T-cell (primary cell): ENCODE measurements around the gene TTLL11. TPM values are rescaled to one million over a fixed set of nuclear protein-coding genes. Genes with fewer than 3 reads are reported as not detected.

Experiments used
- ATAC-seq, 4 experiments: fragments of 200-7000 bp in 3 of 4; fragments of 150-1000 bp in 1 of 4; cut with Tn5 transposase; replicated peaks in 1 of 4; 1 replicate in 3 of 4; 2 replicates in 1 of 4; pipeline ENCODE4 v1.10.0; 2021; ENCODE audit warnings: moderate library complexity in 3 of 4, mild to moderate bottlenecking in 2 of 4, moderate number of reproducible peaks in 1 of 4
- CTCF ChIA-PET, 2 donors: fragments of 300-600 bp; sonication (Branson Sonifier 250); formaldehyde crosslinking; loops; one replicate each; lab custom pipeline; 2022; ENCODE audit warnings: antibody characterized with exemption in 2 of 2; lab: Charles Lee
- POLR2A ChIA-PET, 2 donors: fragments of 300-600 bp; sonication (Branson Sonifier 250); formaldehyde crosslinking; loops; one replicate each; lab custom pipeline; 2022; ENCODE audit warnings: antibody characterized with exemption in 2 of 2; lab: Charles Lee
- DNase-seq, 35 experiments: peaks; one replicate each; pipeline versions ENCODE4 v3.0.0 to v3.0.0-alpha.2; 2013 to 2023
- H3K27ac ChIP-seq: one replicate; pipeline ENCODE4 v1.5.1; 2013; ENCODE audit warnings: low read length
- H3K27me3 ChIP-seq, 2 experiments: replicated peaks in 1 of 2; 1 replicate in 1 of 2; 2 replicates in 1 of 2; pipeline versions ENCODE4 v1.6.1 to v1.7.0; 2013; ENCODE audit warnings: low read length in 1 of 2, mixed read lengths in 1 of 2; ENCODE audit not compliant: control insufficient read depth in 2 of 2, insufficient read depth in 2 of 2; ENCODE audit errors: extremely low read depth in 1 of 2
- H3K36me3 ChIP-seq, 2 donors: 1 replicate in 1 of 2; 2 replicates in 1 of 2; pipeline versions ENCODE4 v1.6.1 to v1.7.0; 2013; ENCODE audit warnings: low read length in 1 of 2; ENCODE audit not compliant: control insufficient read depth in 2 of 2, insufficient read depth in 1 of 2; ENCODE audit errors: extremely low read depth in 1 of 2
- H3K4me1 ChIP-seq, 2 experiments: 1 replicate in 1 of 2; 2 replicates in 1 of 2; pipeline versions ENCODE4 v1.6.1 to v1.7.0; 2013; ENCODE audit warnings: low read length in 2 of 2, mixed read lengths in 1 of 2; ENCODE audit not compliant: insufficient read depth in 2 of 2, control insufficient read depth in 1 of 2; ENCODE audit errors: extremely low read depth in 1 of 2
- H3K4me3 ChIP-seq, 2 donors: 1 replicate in 1 of 2; 2 replicates in 1 of 2; pipeline versions ENCODE4 v1.5.1 to v1.7.0; 2013; ENCODE audit warnings: mild to moderate bottlenecking in 2 of 2, low read length in 1 of 2, moderate library complexity in 1 of 2; ENCODE audit not compliant: control insufficient read depth in 1 of 2; ENCODE audit errors: extremely low read depth in 1 of 2
- H3K9me3 ChIP-seq: 2 replicates; pipeline ENCODE4 v1.7.0; 2013
- H3K27ac Mint-ChIP-seq, 2 donors: one replicate each; pipeline ENCODE4 v1.8.0; 2020 to 2021; ENCODE audit warnings: mild to moderate bottlenecking in 2 of 2, mixed read lengths in 2 of 2
- H3K27me3 Mint-ChIP-seq, 2 donors: one replicate each; pipeline ENCODE4 v1.8.0; 2021 to 2022; ENCODE audit warnings: mixed read lengths in 2 of 2
- H3K36me3 Mint-ChIP-seq: one replicate; pipeline ENCODE4 v1.8.0; 2021; ENCODE audit warnings: mixed read lengths
- H3K4me1 Mint-ChIP-seq, 3 donors: one replicate each; pipeline ENCODE4 v1.8.0; 2020 to 2022; ENCODE audit warnings: mixed read lengths in 3 of 3, mild to moderate bottlenecking in 1 of 3
- H3K4me3 Mint-ChIP-seq, 3 donors: one replicate each; pipeline ENCODE4 v1.8.0; 2020 to 2022; ENCODE audit warnings: mild to moderate bottlenecking in 3 of 3, mixed read lengths in 3 of 3, moderate library complexity in 3 of 3
- H3K9me3 Mint-ChIP-seq, 3 donors: one replicate each; pipeline ENCODE4 v1.8.0; 2020 to 2022; ENCODE audit warnings: mixed read lengths in 3 of 3
- WGBS: methylation state at CpG from one replicate; pipeline ENCODE4 v1.1.5; 2013; ENCODE audit warnings: missing lambda C conversion rate; ENCODE audit not compliant: insufficient coverage; 5-methylcytosine and 5-hydroxymethylcytosine counted together
- total RNA-seq, 35 experiments: library from RNA in 6 of 35; stranded (reverse) in 6 of 35; fragments of 120-200 nt in 1 of 35; gene quantifications; one replicate each; pipeline versions ENCODE4 v1.2.1 to v1.2.4 and lab custom pipeline; 2013 to 2026

The TTLL11 gene
- total RNA-seq, 5 donors from 2014 or later (not counting 1 experiment from before 2014, with no cell fraction given) = 3.4 to 4.8 (median 4.6) TPM

DNA sequence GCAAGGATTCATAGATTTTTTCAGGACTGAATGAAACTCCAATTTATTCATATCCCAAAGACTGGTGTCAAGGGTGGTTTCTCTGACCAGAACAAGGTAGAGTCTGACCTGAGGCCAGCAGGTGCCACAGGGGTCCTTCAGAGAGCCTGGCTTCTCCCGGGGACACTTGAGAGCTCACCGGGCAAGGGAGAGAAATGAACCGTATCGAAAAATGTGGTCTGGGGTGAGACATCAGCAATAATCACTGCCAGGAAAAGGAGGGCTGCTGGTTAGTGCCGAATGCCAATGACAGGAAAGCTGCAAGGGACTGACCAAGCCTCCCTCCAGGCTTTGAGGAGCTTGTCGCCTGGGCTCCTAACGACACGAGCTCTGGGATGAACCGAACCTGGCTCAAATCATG lies 142.7 kb downstream of the TTLL11 start:
- H3K27ac Mint-ChIP-seq = no peak overlapping the region
- Histone ChIP-seq H3K27me3 (peaks cover 0 to 2% of the 10 kb centered on the region in 2 experiments), H3K4me1 (no peaks in the 10 kb centered on the region), H3K27ac (no peak overlapping the region), H3K36me3 (no peaks in the 10 kb centered on the region), H3K4me3 (no peak overlapping the region), H3K9me3 (no peaks in the 10 kb centered on the region)
- H3K9me3 Mint-ChIP-seq = no peaks in the 10 kb centered on the region
- peaks cover 3% of the 10 kb centered on the region for H3K36me3 Mint-ChIP-seq
- ChIA-PET CTCF (no interaction called here), POLR2A (no interaction called here)
- H3K4me1 Mint-ChIP-seq = no peaks in the 10 kb centered on the region
- no peaks in the 10 kb centered on the region for H3K27me3 Mint-ChIP-seq
- H3K4me3 Mint-ChIP-seq = no peak overlapping the region
- no peak for ATAC-seq
- DNase-seq = no peak
- WGBS = 87% methylated on average over 9 of the region's 9 CpGs

GRCh38 chr9:121949766-121950165 lies 143.3 kb downstream of the TTLL11 start:
- Mint-ChIP-seq H3K9me3 (no peaks in the 10 kb centered on the region), H3K36me3 (peaks cover 3% of the 10 kb centered on the region), H3K27ac (no peak overlapping the region), H3K4me3 (no peak overlapping the region), H3K4me1 (no peaks in the 10 kb centered on the region), H3K27me3 (no peaks in the 10 kb centered on the region)
- peaks cover 0 to 2% of the 10 kb centered on the region in 2 experiments for H3K27me3 ChIP-seq
- POLR2A ChIA-PET = no interaction called here
- 98% methylated on average over 4 of the region's 4 CpGs for WGBS
- H3K4me1 ChIP-seq = no peaks in the 10 kb centered on the region
- CTCF ChIA-PET = no interaction called here
- no peak overlapping the region for H3K27ac ChIP-seq
- no peak overlapping the region for H3K4me3 ChIP-seq
- no peaks in the 10 kb centered on the region for H3K36me3 ChIP-seq
- ATAC-seq (no peak), DNase-seq (no peak)
- no peaks in the 10 kb centered on the region for H3K9me3 ChIP-seq

DNA sequence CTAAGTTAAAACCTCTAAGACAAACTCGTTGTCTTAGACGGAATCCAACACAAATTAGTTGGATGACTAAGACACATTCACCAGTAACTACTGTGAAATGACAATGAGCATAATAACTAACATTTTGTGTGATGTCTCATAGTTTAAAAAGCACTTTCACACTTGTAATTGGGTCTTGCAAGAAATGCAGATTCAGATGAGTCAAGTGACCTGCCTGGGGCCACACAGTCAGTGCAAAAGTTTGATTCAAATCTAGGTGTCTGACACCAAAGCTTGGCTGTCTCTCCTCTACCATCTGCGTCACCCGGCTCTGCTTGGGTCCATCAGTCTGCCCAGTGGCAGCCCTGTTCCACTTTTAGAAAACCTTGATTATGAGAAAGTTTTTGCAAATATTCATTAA lies 143.7 kb downstream of the TTLL11 start:
- no peak overlapping the region for H3K4me3 Mint-ChIP-seq

DNA sequence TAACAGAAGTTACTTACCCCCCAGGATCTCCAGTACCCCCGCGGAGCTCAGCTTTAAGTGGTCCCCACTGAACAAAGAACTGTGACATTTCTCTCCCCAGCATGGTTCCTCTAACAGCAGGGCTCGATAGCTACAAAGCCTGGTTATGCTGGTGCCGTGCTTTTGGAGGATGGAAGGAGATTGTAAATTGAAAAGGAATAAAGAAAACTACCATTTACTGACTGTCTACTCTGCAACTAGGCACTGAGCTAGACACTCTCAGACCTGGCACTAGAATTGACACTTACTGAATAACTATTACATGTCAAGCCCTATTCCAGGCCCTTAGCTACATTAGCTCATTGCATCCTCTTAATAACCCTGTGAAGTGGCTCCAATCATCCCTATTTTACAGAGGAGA lies 145.3 kb downstream of the TTLL11 start:
- Mint-ChIP-seq H3K27ac (no peak overlapping the region), H3K27me3 (no peaks in the 10 kb centered on the region), H3K9me3 (no peaks in the 10 kb centered on the region), H3K4me3 (no peak overlapping the region), H3K4me1 (no peaks in the 10 kb centered on the region), H3K36me3 (peaks cover 8% of the 10 kb centered on the region)
- Histone ChIP-seq H3K27ac (no peak overlapping the region), H3K27me3 (peaks cover 0 to 2% of the 10 kb centered on the region in 2 experiments), H3K4me3 (no peak overlapping the region), H3K9me3 (no peaks in the 10 kb centered on the region), H3K36me3 (no peaks in the 10 kb centered on the region), H3K4me1 (no peaks in the 10 kb centered on the region)
- CTCF ChIA-PET = no interaction called here
- ATAC-seq = no peak
- POLR2A ChIA-PET = no interaction called here
- no peak for DNase-seq
- no CpG with 5 or more reads among the region's 4 CpGs for WGBS

More for the DNA sequence above, 143.7 kb downstream of the TTLL11 start:
- Mint-ChIP-seq H3K4me1 (no peaks in the 10 kb centered on the region), H3K36me3 (peaks cover 3% of the 10 kb centered on the region), H3K9me3 (no peaks in the 10 kb centered on the region), H3K27me3 (no peaks in the 10 kb centered on the region), H3K27ac (no peak overlapping the region)
- H3K27me3 ChIP-seq = peaks cover 0 to 2% of the 10 kb centered on the region in 2 experiments
- ChIA-PET POLR2A (interaction anchor here in 1 of 2 donors (0.6 kb wide), 1 partner anchor 655 kb away, joined by 4 read pairs; no protein-coding TSS in a partner anchor), CTCF (no interaction called here)
- no peaks in the 10 kb centered on the region for H3K36me3 ChIP-seq
- no peaks in the 10 kb centered on the region for H3K4me1 ChIP-seq
- DNase-seq (no peak), ATAC-seq (no peak)
- no peak overlapping the region for H3K4me3 ChIP-seq
- no peak overlapping the region for H3K27ac ChIP-seq
- H3K9me3 ChIP-seq = no peaks in the 10 kb centered on the region
- no CpG with 5 or more reads among the region's 4 CpGs for WGBS

GRCh38 chr9:121946465-121946864 lies 146.6 kb downstream of the TTLL11 start:
- no peak overlapping the region for H3K4me3 ChIP-seq
- ATAC-seq (no peak), DNase-seq (no peak)
- 93% methylated on average over 2 of the region's 5 CpGs for WGBS
- no peaks in the 10 kb centered on the region for H3K9me3 ChIP-seq
- Mint-ChIP-seq H3K27ac (no peak overlapping the region), H3K36me3 (peaks cover 8% of the 10 kb centered on the region), H3K27me3 (no peaks in the 10 kb centered on the region), H3K9me3 (no peaks in the 10 kb centered on the region), H3K4me1 (no peaks in the 10 kb centered on the region), H3K4me3 (no peak overlapping the region)
- H3K27ac ChIP-seq = no peak overlapping the region
- H3K4me1 ChIP-seq = no peaks in the 10 kb centered on the region
- H3K27me3 ChIP-seq = peaks cover 0 to 2% of the 10 kb centered on the region in 2 experiments
- CTCF ChIA-PET = no interaction called here
- POLR2A ChIA-PET = no interaction called here
- no peaks in the 10 kb centered on the region for H3K36me3 ChIP-seq

DNA sequence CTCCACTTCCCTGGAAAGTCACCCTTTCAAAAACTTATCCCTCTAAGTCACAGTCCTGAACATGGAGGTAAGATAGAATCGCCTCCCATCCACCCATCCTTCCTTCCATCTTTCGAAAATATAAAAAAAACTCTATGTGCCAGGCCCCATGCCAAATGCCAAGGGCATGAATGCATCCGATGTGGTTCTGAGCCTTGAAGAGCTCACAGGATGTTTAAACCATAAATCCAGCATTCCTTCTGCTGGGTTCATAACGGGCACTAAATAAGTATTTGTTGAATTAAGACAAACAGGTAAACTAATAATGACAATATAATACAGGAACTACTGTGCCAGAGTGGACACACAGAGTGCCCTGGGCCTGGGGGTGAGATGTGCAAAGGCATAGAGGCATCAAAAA lies 147.3 kb downstream of the TTLL11 start:
- WGBS = no CpG with 5 or more reads among the region's 4 CpGs
- no peaks in the 10 kb centered on the region for H3K4me1 ChIP-seq
- Mint-ChIP-seq H3K9me3 (no peaks in the 10 kb centered on the region), H3K4me3 (no peak overlapping the region), H3K27ac (no peak overlapping the region), H3K4me1 (no peaks in the 10 kb centered on the region), H3K27me3 (no peaks in the 10 kb centered on the region), H3K36me3 (peaks cover 8% of the 10 kb centered on the region)
- H3K27ac ChIP-seq = no peak overlapping the region
- no peak for DNase-seq
- H3K9me3 ChIP-seq = no peaks in the 10 kb centered on the region
- ATAC-seq = no peak
- POLR2A ChIA-PET = no interaction called here
- peaks cover 0 to 2% of the 10 kb centered on the region in 2 experiments for H3K27me3 ChIP-seq
- CTCF ChIA-PET = no interaction called here
- H3K4me3 ChIP-seq = no peak overlapping the region
- no peaks in the 10 kb centered on the region for H3K36me3 ChIP-seq

DNA sequence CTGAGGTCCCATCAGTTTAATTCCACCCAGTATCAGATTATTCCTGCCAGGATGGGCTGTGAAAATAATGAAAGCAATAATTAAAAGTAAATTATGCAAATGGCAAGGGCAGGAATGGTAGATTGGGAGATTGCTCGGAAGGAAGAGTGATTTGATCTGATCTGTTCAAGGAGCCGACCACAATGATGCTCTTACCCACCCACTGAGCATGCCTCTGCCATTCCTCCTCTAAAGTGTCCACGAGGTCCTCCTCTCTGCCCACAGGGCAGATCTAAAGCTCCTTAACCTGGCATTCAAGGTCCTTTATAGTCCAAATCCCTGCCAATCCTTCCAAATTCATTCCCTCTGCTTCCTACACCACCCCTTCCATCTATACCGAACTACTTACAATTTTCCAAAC lies 147.8 kb downstream of the TTLL11 start:
- Histone ChIP-seq H3K4me3 (no peak overlapping the region), H3K27me3 (peaks cover 0 to 2% of the 10 kb centered on the region in 2 experiments), H3K27ac (no peak overlapping the region), H3K9me3 (no peaks in the 10 kb centered on the region), H3K36me3 (no peaks in the 10 kb centered on the region), H3K4me1 (no peaks in the 10 kb centered on the region)
- ChIA-PET POLR2A (no interaction called here), CTCF (interaction anchor here in 1 of 2 donors (0.6 kb wide), 1 partner anchor 25 kb away, joined by 8 read pairs; no protein-coding TSS in a partner anchor)
- H3K27ac Mint-ChIP-seq = no peak overlapping the region
- peaks cover 8% of the 10 kb centered on the region for H3K36me3 Mint-ChIP-seq
- no peak overlapping the region for H3K4me3 Mint-ChIP-seq
- no peak for DNase-seq
- WGBS = 63% methylated on average over 2 of the region's 4 CpGs
- no peak for ATAC-seq
- H3K4me1 Mint-ChIP-seq = no peaks in the 10 kb centered on the region
- H3K9me3 Mint-ChIP-seq = no peaks in the 10 kb centered on the region
- no peaks in the 10 kb centered on the region for H3K27me3 Mint-ChIP-seq
